Breast epithelium (tissue), 3 donors: ENCODE results near the gene NR3C1.

Experiments used
- CTCF ChIP-seq, 3 donors: fragments of 450-650 bp; IDR thresholded peaks; one replicate each; pipeline ENCODE4 v1.5.1; 2016 to 2017; ENCODE audit warnings: antibody characterized with exemption in 3 of 3, mild to moderate bottlenecking in 3 of 3, moderate library complexity in 3 of 3
- POLR2AphosphoS5 ChIP-seq, 3 donors: sonication (generic); formaldehyde crosslinking; IDR thresholded peaks; one replicate each; pipeline ENCODE4 v1.6.1; 2017; ENCODE audit warnings: antibody characterized with exemption in 3 of 3

GRCh38 chr5:143245929-143246561 is 157.4 kb downstream of the NR3C1 start:
- no peak for TF ChIP-seq CTCF (IDR thresholded peaks at IDR 0.05)
- no peak for TF ChIP-seq POLR2AphosphoS5 (IDR thresholded peaks at IDR 0.05)
